GM12878 (cell line): ENCODE results near the gene SLC38A3. TPM values are rescaled to one million over a fixed set of nuclear protein-coding genes. Genes with fewer than 3 reads are reported as not detected.

Source experiments
- LARP7 ChIP-seq: fragments of 450-650 bp; IDR thresholded peaks from 2 replicates; pipeline ENCODE4 v1.6.1; 2017; ENCODE audit warnings: mild to moderate bottlenecking
- SMAD5 ChIP-seq: IDR thresholded peaks from 2 replicates; pipeline ENCODE4 v1.6.1; 2016; ENCODE audit warnings: antibody characterized with exemption, low read depth
- STAT3 ChIP-seq: IDR thresholded peaks from 2 replicates; pipeline ENCODE4 v1.6.1; 2011; ENCODE audit warnings: low read depth, low read length, improper control_type of control experiment
- TBL1XR1 ChIP-seq: IDR thresholded peaks from 2 replicates; pipeline ENCODE4 v1.6.1; 2012; ENCODE audit warnings: low read depth, low read length, improper control_type of control experiment
- ZNF24 ChIP-seq: fragments of 450-650 bp; IDR thresholded peaks from 2 replicates; pipeline ENCODE4 v1.6.1; 2017; ENCODE audit warnings: antibody characterized with exemption, mild to moderate bottlenecking
- ZNF384 ChIP-seq: IDR thresholded peaks from 2 replicates; pipeline ENCODE4 v1.6.1; 2012; ENCODE audit warnings: low read depth, mild to moderate bottlenecking, low read length, improper control_type of control experiment, borderline replicate concordance
- polyA plus RNA-seq, 11 experiments: library from polyadenylated mRNA; depleted of rRNA in 4 of 11; unstranded in 6 of 11; stranded (reverse) in 5 of 11; fragments of >200 nt; fragmentation: Nextera tagmentation in 4 of 11; fragmentation: Illumina TruSeq in 1 of 11; extraction: Ambion mirVana in 4 of 11; extraction: Trizol in 1 of 11; gene quantifications; 1 replicate in 1 of 11; 2 replicates in 10 of 11; pipeline versions ENCODE4 v1.2.1 to v1.2.3, GENCODE V29; 2011 to 2016; ENCODE audit warnings: inconsistent platforms in 2 of 11, missing spikeins in 2 of 11, low read depth in 1 of 11
- total RNA-seq, 4 experiments: library from RNA; depleted of rRNA in 3 of 4; stranded (reverse); fragments of >200 nt in 3 of 4; fragmentation: Illumina TruSeq in 1 of 4; extraction: Trizol in 1 of 4; gene quantifications; 2 replicates each; pipeline versions ENCODE4 v1.2.1 to v1.2.3, GENCODE V29; 2013 to 2021
- TF ChIP-seq, protein P1 (sequence below): fragments of 450-650 bp; formaldehyde crosslinking; IDR thresholded peaks from 2 replicates; pipeline ENCODE4 v1.4.0; 2022; ENCODE audit warnings: mild to moderate bottlenecking, moderate library complexity
- TF ChIP-seq, protein P2 (sequence below): fragments of 450-650 bp; IDR thresholded peaks from 2 replicates; pipeline ENCODE4 v1.6.1; 2016; ENCODE audit warnings: mild to moderate bottlenecking, moderate library complexity, borderline replicate concordance
- TF ChIP-seq, protein P3 (sequence below): fragments of 150-350 bp; IDR thresholded peaks from 2 replicates; pipeline ENCODE4 v1.6.1; 2014; ENCODE audit warnings: mild to moderate bottlenecking, low read depth, low read length

Gene SLC38A3
- total and polyA plus RNA-seq, 10 of the 15 experiments (the other 5 are each of a cell fraction or from before 2014, with no cell fraction given), result 0.14 TPM; not detected in 9

DNA sequence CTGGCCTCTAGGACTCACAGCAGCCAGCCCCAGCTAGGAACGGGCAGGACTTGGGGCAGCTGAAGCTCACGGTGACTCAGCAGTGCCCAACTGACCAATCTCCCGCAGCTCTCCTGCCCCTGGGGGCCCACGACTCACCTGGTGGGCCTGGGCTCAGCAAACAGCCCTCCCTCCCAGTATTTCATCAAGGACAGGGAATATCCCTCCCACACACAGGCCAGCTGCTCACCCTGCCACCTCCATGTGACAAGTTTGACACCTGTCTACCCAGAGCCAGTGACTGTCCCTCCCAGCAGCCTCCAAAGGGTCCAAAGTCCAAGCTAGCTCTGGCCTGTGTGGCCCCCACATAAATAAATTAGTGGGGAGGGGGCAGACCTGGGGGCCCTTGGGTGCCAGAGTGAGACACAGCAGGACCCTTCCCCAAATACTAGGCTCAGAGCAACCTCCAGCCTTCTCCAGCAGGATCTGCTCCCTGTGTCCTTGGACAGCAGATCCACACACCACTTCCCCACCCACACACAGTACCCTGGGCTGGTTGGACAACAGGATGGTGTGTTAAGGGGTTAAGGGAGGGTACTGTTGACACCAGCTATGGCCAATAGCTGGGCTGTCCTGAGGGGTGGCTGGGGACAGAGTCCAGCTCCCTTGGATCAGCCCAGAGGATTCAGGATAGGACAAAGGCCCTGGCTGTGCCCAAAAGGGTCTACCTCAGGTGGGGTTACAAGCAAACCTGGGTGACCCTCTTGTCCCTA lies 9.4 kb upstream of the SLC38A3 start (continued):
- TF ChIP-seq, protein P1, sequence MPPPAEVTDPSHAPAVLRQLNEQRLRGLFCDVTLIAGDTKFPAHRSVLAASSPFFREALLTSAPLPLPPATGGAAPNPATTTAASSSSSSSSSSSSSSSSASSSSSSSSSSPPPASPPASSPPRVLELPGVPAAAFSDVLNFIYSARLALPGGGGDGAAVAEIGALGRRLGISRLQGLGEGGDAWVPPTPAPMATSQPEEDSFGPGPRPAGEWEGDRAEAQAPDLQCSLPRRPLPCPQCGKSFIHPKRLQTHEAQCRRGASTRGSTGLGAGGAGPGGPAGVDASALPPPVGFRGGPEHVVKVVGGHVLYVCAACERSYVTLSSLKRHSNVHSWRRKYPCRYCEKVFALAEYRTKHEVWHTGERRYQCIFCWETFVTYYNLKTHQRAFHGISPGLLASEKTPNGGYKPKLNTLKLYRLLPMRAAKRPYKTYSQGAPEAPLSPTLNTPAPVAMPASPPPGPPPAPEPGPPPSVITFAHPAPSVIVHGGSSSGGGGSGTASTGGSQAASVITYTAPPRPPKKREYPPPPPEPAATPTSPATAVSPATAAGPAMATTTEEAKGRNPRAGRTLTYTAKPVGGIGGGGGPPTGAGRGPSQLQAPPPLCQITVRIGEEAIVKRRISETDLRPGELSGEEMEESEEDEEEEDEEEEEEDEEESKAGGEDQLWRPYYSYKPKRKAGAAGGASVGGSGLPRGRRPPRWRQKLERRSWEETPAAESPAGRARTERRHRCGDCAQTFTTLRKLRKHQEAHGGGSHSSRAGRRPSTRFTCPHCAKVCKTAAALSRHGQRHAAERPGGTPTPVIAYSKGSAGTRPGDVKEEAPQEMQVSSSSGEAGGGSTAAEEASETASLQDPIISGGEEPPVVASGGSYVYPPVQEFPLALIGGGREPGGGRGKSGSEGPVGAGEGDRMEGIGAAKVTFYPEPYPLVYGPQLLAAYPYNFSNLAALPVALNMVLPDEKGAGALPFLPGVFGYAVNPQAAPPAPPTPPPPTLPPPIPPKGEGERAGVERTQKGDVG (CRISPR knock-in tag), result no peak
- TF ChIP-seq LARP7 (no peak), ZNF24 (no peak), SMAD5 (no peak), ZNF384 (no peak), TBL1XR1 (no peak), STAT3 (no peak)
- TF ChIP-seq, protein P2, sequence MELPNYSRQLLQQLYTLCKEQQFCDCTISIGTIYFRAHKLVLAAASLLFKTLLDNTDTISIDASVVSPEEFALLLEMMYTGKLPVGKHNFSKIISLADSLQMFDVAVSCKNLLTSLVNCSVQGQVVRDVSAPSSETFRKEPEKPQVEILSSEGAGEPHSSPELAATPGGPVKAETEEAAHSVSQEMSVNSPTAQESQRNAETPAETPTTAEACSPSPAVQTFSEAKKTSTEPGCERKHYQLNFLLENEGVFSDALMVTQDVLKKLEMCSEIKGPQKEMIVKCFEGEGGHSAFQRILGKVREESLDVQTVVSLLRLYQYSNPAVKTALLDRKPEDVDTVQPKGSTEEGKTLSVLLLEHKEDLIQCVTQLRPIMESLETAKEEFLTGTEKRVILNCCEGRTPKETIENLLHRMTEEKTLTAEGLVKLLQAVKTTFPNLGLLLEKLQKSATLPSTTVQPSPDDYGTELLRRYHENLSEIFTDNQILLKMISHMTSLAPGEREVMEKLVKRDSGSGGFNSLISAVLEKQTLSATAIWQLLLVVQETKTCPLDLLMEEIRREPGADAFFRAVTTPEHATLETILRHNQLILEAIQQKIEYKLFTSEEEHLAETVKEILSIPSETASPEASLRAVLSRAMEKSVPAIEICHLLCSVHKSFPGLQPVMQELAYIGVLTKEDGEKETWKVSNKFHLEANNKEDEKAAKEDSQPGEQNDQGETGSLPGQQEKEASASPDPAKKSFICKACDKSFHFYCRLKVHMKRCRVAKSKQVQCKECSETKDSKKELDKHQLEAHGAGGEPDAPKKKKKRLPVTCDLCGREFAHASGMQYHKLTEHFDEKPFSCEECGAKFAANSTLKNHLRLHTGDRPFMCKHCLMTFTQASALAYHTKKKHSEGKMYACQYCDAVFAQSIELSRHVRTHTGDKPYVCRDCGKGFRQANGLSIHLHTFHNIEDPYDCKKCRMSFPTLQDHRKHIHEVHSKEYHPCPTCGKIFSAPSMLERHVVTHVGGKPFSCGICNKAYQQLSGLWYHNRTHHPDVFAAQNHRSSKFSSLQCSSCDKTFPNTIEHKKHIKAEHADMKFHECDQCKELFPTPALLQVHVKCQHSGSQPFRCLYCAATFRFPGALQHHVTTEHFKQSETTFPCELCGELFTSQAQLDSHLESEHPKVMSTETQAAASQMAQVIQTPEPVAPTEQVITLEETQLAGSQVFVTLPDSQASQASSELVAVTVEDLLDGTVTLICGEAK, result no peak
- TF ChIP-seq, protein P3, sequence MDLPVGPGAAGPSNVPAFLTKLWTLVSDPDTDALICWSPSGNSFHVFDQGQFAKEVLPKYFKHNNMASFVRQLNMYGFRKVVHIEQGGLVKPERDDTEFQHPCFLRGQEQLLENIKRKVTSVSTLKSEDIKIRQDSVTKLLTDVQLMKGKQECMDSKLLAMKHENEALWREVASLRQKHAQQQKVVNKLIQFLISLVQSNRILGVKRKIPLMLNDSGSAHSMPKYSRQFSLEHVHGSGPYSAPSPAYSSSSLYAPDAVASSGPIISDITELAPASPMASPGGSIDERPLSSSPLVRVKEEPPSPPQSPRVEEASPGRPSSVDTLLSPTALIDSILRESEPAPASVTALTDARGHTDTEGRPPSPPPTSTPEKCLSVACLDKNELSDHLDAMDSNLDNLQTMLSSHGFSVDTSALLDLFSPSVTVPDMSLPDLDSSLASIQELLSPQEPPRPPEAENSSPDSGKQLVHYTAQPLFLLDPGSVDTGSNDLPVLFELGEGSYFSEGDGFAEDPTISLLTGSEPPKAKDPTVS, result no peak
